Measurements from ENCODE around the gene ZBTB20.
"Not testable (repeated sequence)": the region's sequence is repeated elsewhere in the genome, so short reads cannot be mapped to it uniquely, and the experiment has no call there.

Gene ZBTB20

GRCh38 chr3:115146418-115147328, at the start of gene ZBTB20:
TSS of gene ZBTB20 (minus strand) at chr3:115147288.
- DNase-seq, result peak; percentile 82

- DNase-seq, result no peak
Measured at GRCh38 chr3:115194476-115194875, 47.4 kb upstream of the ZBTB20 start.

DNA sequence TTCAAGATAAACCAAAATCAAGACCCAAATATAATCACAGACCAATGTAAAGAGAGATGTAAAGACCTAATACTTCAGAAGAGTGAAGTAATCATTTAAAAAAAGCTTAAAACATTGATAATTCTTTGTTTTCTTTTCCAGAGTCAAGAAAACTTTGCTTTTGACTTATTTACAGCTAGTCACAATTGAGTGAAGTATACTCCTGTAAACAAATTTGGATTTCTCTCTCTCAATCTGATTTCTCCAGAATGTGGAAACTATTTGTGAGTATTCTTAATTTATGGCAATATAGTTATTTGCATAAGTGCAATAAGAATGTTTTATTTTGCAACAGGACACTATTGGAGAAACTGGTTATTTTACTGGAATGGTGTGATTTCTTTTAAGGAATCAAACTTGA, 43.7 kb upstream of the ZBTB20 start:
- no peak for DNase-seq

- no peak for DNase-seq
Measured at GRCh38 chr3:115187149-115187757, 40.2 kb upstream of the ZBTB20 start.

DNA sequence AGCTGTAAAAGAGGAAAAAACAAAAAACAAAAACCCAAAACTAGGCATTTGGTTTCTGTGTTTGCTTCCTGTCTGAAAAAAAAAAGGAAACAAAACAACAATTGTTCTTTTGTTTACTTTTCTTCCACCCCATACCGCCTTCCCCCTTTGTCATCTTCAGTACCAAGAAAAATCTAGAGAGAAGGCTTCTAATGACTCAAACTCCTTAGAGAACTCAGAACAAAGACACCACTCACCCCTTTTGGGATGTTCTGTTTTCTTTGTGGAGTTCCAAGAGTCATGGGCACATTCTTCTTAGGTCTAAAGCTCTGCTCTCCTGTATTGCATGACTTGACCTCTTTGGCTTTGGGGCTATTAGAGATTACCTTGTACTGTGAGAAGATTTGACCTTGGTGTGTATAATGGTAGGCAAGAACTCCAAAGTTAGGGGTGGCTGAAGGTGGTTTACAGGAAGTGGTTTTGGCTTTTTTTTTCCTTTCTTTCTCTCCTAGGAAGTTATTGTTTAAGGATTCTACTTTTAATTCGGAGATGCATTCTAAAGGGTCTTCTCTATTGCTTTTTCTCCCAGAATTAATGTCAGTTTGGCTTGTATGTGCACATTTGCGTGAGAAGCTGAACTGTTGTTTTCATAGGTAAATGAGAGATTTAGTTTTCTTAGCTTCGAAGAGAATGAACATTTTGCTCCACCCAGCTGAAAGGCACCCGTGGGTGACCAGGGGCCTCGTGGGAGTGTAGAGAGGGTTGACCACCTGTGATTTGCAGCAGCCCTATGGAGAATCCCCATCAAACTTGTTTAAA, 39.5 kb upstream of the ZBTB20 start:
- no peak for DNase-seq

DNA sequence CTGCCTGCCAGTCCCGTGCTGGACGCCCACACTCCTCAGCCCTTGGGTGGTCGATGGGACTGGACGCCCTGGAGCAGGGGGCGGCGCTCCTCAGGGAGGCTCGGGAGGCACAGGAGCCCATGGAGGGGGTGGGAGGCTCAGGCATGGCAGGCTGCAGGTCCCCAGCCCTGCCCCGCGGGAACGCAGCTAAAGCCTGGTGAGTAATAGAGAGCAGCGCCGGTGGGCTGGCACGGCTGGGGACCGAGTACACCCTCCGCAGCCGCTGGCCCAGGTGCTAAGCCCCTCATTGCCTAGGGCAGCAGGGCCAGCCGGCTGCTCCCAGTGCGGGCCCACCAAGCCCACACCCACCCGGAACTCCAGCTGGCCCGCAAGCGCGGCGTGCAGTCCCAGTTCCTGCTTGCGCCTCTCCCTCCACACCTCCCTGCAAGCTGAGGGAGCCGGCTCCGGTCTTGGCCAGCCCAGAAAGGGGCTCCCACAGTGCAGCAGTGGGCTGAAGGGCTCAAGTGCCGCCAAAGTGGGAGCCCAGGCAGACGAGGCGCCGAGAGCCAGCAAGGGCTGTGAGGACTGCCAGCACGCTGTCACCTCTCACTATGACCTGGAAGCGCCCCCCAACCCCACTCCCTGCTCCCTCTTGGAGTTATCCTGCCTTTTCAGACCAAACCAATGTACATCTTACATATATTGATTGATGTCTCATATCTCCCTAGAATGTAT, 37.9 kb upstream of the ZBTB20 start:
- not testable (repeated sequence) for DNase-seq

DNA sequence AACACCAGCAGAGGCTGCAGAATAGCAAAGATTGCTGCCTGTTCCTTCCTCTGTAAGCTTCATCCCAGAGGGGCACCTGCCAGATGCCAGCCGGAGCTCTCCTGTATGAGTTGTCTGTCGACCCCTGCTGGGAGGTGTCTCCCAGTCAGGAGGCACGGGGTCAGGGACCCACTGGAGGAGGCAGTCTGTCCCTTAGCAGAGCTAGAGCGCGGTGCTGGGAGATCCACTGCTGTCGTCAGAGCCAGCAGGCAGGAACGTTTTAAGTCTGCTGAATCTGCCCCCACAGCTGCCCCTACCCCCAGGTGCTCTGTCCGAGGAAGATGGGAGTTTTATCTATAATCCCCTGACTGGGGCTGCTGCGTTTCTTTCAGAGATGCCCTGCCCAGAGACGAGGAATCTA, 31.8 kb upstream of the ZBTB20 start:
- DNase-seq, result not testable (repeated sequence)

DNA sequence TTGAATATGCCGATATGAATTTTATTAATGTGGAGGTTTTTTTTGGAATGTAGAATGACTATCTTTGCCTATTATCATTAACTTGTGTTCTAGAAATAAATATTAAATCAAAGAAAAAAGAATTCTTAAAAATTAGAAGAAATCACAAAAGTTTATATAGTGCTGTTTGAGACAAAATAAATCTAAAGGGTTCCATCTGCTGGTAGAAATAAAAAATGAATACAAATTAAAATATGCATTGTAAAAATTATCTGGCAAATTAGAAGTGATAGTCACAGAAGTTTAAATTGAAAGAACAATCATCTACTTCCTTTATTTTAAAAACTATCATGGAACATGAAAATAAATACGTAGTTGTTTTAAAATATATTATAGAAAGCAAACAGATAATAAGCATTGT, 22.7 kb upstream of the ZBTB20 start:
- no peak for DNase-seq

GRCh38 chr3:115165701-115166100, 18.6 kb upstream of the ZBTB20 start:
- no peak for DNase-seq

DNA sequence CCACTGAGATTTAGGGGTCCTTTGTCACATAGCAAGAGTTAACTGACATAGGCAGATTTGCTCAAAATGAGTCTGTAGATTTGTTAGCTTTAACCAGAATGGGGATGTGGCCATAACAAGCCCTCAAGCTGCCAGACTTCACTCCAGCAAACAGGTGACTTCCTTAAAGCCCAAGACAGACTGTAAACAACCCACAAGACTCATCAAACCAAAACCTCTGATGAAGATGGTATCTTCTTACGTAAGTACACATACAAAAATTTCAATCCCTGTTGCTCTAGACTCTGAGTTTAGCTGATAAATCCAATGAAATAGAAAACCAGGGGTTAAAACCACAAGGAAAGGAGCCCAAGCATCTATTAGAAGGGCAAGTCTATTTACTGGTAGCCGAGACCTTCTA, 18.2 kb upstream of the ZBTB20 start:
- no peak for DNase-seq

GRCh38 chr3:115164374-115165221, 17.5 kb upstream of the ZBTB20 start:
- DNase-seq, result no peak

- no peak for DNase-seq
Measured at GRCh38 chr3:115162759-115163158, 15.7 kb upstream of the ZBTB20 start.

GRCh38 chr3:115161866-115162265, 14.8 kb upstream of the ZBTB20 start:
- no peak for DNase-seq

- DNase-seq, result no peak
Measured at GRCh38 chr3:115161168-115161834, 14.2 kb upstream of the ZBTB20 start.

DNA sequence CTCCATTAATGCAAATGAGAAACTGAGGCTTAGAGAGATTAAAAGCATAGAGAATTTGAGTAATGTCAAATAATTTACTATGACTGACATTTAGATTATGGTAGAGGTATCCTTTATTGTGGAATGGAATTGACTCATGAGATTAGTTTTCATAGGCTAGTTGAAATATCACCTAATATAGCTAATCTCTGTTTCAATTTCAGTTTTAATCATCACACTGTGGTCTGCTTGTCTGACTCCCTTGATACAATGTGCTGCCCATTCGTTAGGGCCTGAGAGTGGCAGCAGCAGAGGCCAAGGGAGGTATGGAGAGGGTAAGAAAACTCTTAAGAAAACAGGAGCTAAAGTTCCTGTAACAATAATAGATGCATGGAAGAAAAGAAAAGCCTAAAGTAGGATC, 13.2 kb upstream of the ZBTB20 start:
- no peak for DNase-seq

DNA sequence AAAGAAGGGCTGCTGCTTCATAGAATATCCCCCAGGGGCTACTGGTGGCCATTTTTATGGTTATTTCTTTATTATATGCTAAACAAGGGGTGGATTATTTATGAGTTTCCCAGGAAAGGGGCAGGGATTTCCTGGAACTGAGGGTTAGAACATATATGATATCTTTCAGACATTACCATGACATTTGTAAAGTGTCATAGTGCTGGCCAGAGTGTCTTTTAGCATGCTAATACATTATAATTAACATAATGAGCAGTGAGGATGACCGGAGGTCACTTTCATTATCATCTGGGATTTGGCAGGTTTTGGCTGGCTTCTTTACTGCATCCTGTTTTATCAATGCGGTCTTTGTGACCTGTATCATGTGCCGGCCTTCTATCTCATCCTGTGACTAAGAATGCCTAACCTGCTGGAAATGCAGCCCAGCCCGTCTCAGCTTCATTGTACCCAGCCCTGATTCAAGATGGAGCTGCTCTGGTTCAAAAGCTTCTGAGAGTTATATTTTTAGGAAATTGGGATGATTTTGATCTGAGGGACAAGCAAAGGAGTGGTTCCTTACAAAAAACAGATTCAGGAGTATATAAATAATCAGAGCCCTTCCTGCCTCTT, 9.1 kb upstream of the ZBTB20 start:
- no peak for DNase-seq

GRCh38 chr3:115154611-115155010, 7.5 kb upstream of the ZBTB20 start:
- no peak for DNase-seq

GRCh38 chr3:115151921-115152320, 4.8 kb upstream of the ZBTB20 start:
- DNase-seq, result no peak

- no peak for DNase-seq
Measured at GRCh38 chr3:115148142-115148790, 1.2 kb upstream of the ZBTB20 start.

All from activated CD8-positive, alpha-beta memory T cell treated with anti-CD3 and anti-CD28 coated beads, Interleukin-2, amount 50 U/mL, for 48 hours (primary cell).